TTC549 (cell line): Measurements from ENCODE around the gene PHF5A.

ENCODE experiments used
- FAIRE-seq: peaks from 2 replicates; lab custom pipeline; 2012; peaks lifted over from hg19 to GRCh38; lab: Jason Lieb, UNC

The PHF5A gene

DNA sequence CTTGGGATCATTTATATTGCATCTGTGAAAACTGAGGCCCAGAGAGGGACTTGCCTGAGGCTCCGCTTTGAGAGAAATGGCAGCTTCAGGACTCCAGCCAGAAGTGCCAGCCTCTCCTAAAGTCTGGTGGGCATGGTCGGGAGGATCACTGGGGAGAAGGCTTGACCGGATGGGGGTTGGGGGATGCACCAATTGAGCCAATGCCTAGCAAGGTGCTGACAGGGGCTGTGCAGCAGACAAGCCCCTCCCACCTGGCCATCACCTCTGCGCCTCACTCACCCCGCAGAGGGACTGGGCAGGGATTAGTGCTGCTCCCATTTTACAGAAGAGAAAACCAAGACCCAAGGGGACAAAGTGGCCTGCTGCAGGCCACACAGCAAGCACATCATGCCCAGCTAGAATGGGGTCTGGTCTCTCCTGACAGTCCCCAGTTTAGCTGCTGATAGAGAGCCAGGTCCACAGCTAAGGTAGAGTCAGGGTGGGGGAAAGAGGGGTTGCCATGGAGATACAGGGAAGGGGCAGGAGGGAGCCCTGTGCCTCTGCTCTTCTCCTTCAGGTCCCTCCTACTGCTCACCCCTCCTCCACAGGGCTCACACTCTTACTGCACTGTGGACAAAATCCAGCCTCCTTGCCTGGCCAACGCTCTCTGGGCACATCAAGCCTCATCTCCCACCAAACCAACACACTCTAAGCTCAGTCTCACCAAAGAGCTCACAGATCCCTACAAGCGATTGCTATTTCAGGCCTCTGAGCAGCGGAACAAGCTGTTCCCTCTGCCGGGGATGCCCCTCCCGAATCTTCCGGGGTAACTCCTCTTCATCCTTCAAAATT lies 57.3 kb downstream of the PHF5A start:
- FAIRE-seq: no peak

DNA sequence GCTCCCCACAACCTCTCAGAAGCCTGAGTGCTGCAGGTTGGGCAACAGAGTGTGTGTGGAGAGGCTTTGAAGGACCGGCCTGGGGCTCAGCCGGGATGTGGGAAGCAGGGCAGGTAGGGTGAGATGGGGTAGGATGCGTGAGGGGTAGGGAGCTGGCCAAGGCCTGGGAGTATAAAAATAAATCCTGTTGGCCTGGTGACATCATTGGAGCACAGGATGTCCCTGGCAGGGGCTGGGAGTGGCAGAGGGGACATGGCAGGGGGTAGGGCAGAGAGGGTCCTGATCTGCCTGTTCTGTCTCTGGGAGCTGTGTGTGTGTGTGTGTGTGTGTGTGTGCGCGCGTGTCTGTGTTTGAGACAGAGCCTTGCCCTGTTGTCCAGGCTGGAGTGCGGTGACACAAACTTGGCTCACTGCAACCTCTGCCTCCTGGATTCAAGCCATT lies 58.2 kb downstream of the PHF5A start:
- FAIRE-seq: no peak
